HEK293 (cell line): ENCODE results near the gene GTPBP3.

Experiments
- CTCF ChIA-PET: fragments of 350-600 bp; formaldehyde crosslinking; extraction: SDS; loops from one replicate; lab custom pipeline; 2021; ENCODE audit warnings: antibody characterized with exemption; lab: Yijun Ruan, JAX
- POLR2A ChIA-PET: fragments of 300-600 bp; formaldehyde crosslinking; extraction: SDS; loops from one replicate; lab custom pipeline; 2020; ENCODE audit warnings: antibody characterized with exemption, inconsistent platforms; lab: Yijun Ruan, JAX
- H3K27ac ChIP-seq: fragments of 200-500 bp; sonication (Bioruptor generic); 2 replicates; pipeline ENCODE4 v1.5.1; 2014; ENCODE audit warnings: low read depth, low read length, control low read depth, inconsistent platforms; ENCODE audit errors: extremely low read depth
- H3K36me3 ChIP-seq, 2 experiments: fragments of 200-500 bp in 1 of 2; sonication (Bioruptor generic) in 1 of 2; 1 replicate in 1 of 2; 2 replicates in 1 of 2; pipeline ENCODE4 v1.5.1; 2014 to 2017; ENCODE audit warnings: inconsistent platforms in 2 of 2, low read length in 2 of 2; ENCODE audit not compliant: control insufficient read depth in 2 of 2, insufficient read depth in 1 of 2
- H3K4me1 ChIP-seq: fragments of 200-500 bp; sonication (Bioruptor generic); 2 replicates; pipeline ENCODE4 v1.5.1; 2014; ENCODE audit warnings: mild to moderate bottlenecking, low read length, inconsistent platforms; ENCODE audit not compliant: control insufficient read depth, insufficient read depth
- H3K4me3 ChIP-seq: 2 replicates; pipeline ENCODE4 v1.5.1; 2011; ENCODE audit warnings: low read depth, mild to moderate bottlenecking, control low read depth, low read length, moderate library complexity
- H3K9me3 ChIP-seq: fragments of 200-500 bp; sonication (Bioruptor generic); 2 replicates; pipeline ENCODE4 v1.5.1; 2014; ENCODE audit warnings: low read depth, low read length, inconsistent platforms; ENCODE audit not compliant: control insufficient read depth, insufficient read depth
- BCL11B ChIP-seq: fragments of 450-650 bp; formaldehyde crosslinking; IDR thresholded peaks from 2 replicates; pipeline ENCODE4 v1.5.1; 2016; ENCODE audit warnings: low read depth, missing biosample characterization, missing genetic modification characterization
- KLF10 ChIP-seq: fragments of 450-650 bp; IDR thresholded peaks from 2 replicates; pipeline ENCODE4 v1.5.1; 2018; ENCODE audit warnings: missing biosample characterization, mild to moderate bottlenecking, missing genetic modification characterization
- PRDM4 ChIP-seq: fragments of 450-650 bp; formaldehyde crosslinking; IDR thresholded peaks from 2 replicates; pipeline ENCODE4 v1.5.1; 2017; ENCODE audit warnings: missing biosample characterization, missing genetic modification characterization
- PRDM6 ChIP-seq: fragments of 450-650 bp; formaldehyde crosslinking; IDR thresholded peaks from 2 replicates; pipeline ENCODE4 v1.5.1; 2017; ENCODE audit warnings: missing biosample characterization, missing genetic modification characterization
- SCRT1 ChIP-seq: fragments of 450-650 bp; formaldehyde crosslinking; IDR thresholded peaks from 2 replicates; pipeline ENCODE4 v1.5.1; 2016; ENCODE audit warnings: missing biosample characterization, missing genetic modification characterization, borderline replicate concordance
- SCRT2 ChIP-seq: fragments of 450-650 bp; formaldehyde crosslinking; IDR thresholded peaks from 2 replicates; pipeline ENCODE4 v1.5.1; 2016; ENCODE audit warnings: missing biosample characterization, missing genetic modification characterization
- TCF7L2 ChIP-seq: IDR thresholded peaks from 2 replicates; pipeline ENCODE4 v1.6.1; 2011; ENCODE audit warnings: low read depth, mild to moderate bottlenecking, inconsistent platforms, low read length, moderate library complexity, borderline replicate concordance
- WT1 ChIP-seq: fragments of 450-650 bp; formaldehyde crosslinking; IDR thresholded peaks from 2 replicates; pipeline ENCODE4 v1.5.1; 2016; ENCODE audit warnings: missing biosample characterization, missing genetic modification characterization
- ZBTB6 ChIP-seq: fragments of 450-650 bp; formaldehyde crosslinking; IDR thresholded peaks from 2 replicates; pipeline ENCODE4 v1.5.1; 2017; ENCODE audit warnings: missing biosample characterization, missing genetic modification characterization
- ZFP3 ChIP-seq: fragments of 450-650 bp; formaldehyde crosslinking; IDR thresholded peaks from 2 replicates; pipeline ENCODE4 v1.5.1; 2016; ENCODE audit warnings: low read depth, missing biosample characterization, missing genetic modification characterization
- ZNF114 ChIP-seq: fragments of 450-650 bp; formaldehyde crosslinking; IDR thresholded peaks from 2 replicates; pipeline ENCODE4 v1.5.0; 2017; ENCODE audit warnings: missing biosample characterization, missing genetic modification characterization
- ZNF121 ChIP-seq: fragments of 450-650 bp; formaldehyde crosslinking; IDR thresholded peaks from 2 replicates; pipeline ENCODE4 v1.5.1; 2016; ENCODE audit warnings: missing biosample characterization, missing genetic modification characterization
- ZNF133 ChIP-seq: fragments of 450-650 bp; formaldehyde crosslinking; IDR thresholded peaks from 2 replicates; pipeline ENCODE4 v1.5.1; 2016; ENCODE audit warnings: missing biosample characterization, missing genetic modification characterization
- ZNF16 ChIP-seq: fragments of 450-650 bp; formaldehyde crosslinking; IDR thresholded peaks from 2 replicates; pipeline ENCODE4 v1.5.1; 2016; ENCODE audit warnings: low read depth, missing biosample characterization, missing genetic modification characterization
- ZNF214 ChIP-seq: fragments of 450-650 bp; formaldehyde crosslinking; IDR thresholded peaks from 2 replicates; pipeline ENCODE4 v1.5.1; 2017; ENCODE audit warnings: missing biosample characterization, mild to moderate bottlenecking, missing genetic modification characterization, borderline replicate concordance
- ZNF391 ChIP-seq: fragments of 450-650 bp; formaldehyde crosslinking; IDR thresholded peaks from 2 replicates; pipeline ENCODE4 v1.5.1; 2016; ENCODE audit warnings: low read depth, missing biosample characterization, missing genetic modification characterization, borderline replicate concordance
- ZNF514 ChIP-seq: fragments of 450-650 bp; formaldehyde crosslinking; IDR thresholded peaks from 2 replicates; pipeline ENCODE4 v1.5.1; 2016; ENCODE audit warnings: missing biosample characterization, missing genetic modification characterization
- ZNF518A ChIP-seq: fragments of 450-650 bp; formaldehyde crosslinking; conservative IDR thresholded peaks from 2 replicates; pipeline ENCODE4 v1.5.1; 2016; ENCODE audit warnings: low read depth, missing biosample characterization, missing genetic modification characterization
- ZNF555 ChIP-seq: fragments of 450-650 bp; formaldehyde crosslinking; conservative IDR thresholded peaks from 2 replicates; pipeline ENCODE4 v1.5.1; 2017; ENCODE audit warnings: missing biosample characterization, mild to moderate bottlenecking, missing genetic modification characterization, inconsistent platforms
- ZNF701 ChIP-seq: fragments of 450-650 bp; formaldehyde crosslinking; IDR thresholded peaks from 2 replicates; pipeline ENCODE4 v1.5.1; 2016; ENCODE audit warnings: missing biosample characterization, missing genetic modification characterization
- ZNF704 ChIP-seq: fragments of 450-650 bp; formaldehyde crosslinking; IDR thresholded peaks from 2 replicates; pipeline ENCODE4 v1.5.1; 2016; ENCODE audit warnings: missing biosample characterization, missing genetic modification characterization
- ZNF777 ChIP-seq: fragments of 450-650 bp; formaldehyde crosslinking; IDR thresholded peaks from 2 replicates; pipeline ENCODE4 v1.5.1; 2017; ENCODE audit warnings: missing biosample characterization, missing genetic modification characterization, borderline replicate concordance

The GTPBP3 gene

GRCh38 chr19:17304386-17305215, 32.8 kb upstream of the GTPBP3 start:
- POLR2A ChIA-PET: interaction anchor here (0.5 to 2.8 kb wide), 19 partner anchors 8 to 1013 kb away, joined by 3 to 28 read pairs (median 4); partner anchors contain the start of genes BABAM1, NR2F6 and USE1
- Histone ChIP-seq H3K9me3 (no peaks in the 10 kb centered on the region), H3K27ac (no peak overlapping the region), H3K36me3 (peaks cover 0 to 18% of the 10 kb centered on the region in 2 experiments; a peak in 1 of 3 replicates), H3K4me3 (no peak overlapping the region), H3K4me1 (peaks cover 3% of the 10 kb centered on the region)
- CTCF ChIA-PET: interaction anchor here (0.5 to 1.7 kb wide), 17 partner anchors 8 to 969 kb away, joined by 3 to 9 read pairs (median 4); partner anchors contain the start of genes ANO8 and IQCN
- no peak for TF ChIP-seq ZNF514 (tag by site-specific recombination)
- no peak for TF ChIP-seq ZBTB6 (tag by site-specific recombination)
- TF ChIP-seq ZNF701 (tag by site-specific recombination): no peak
- TF ChIP-seq ZNF704 (tag by site-specific recombination): no peak
- no peak for TF ChIP-seq ZFP3 (tag by site-specific recombination)
- no peak for TF ChIP-seq ZNF391 (tag by site-specific recombination)
- TF ChIP-seq TCF7L2: no peak
- no peak for TF ChIP-seq ZNF133 (tag by site-specific recombination)
- no peak for TF ChIP-seq ZNF214 (tag by site-specific recombination)
- peak; percentile 68 for TF ChIP-seq SCRT2 (tag by site-specific recombination)
- TF ChIP-seq ZNF777: no peak
- peak; percentile 90 for TF ChIP-seq ZNF16
- TF ChIP-seq ZNF114: no peak
- TF ChIP-seq ZNF555: no peak
- TF ChIP-seq WT1 (tag by site-specific recombination): 0 out of 2 replicates have a peak, but pooled peaks have one; percentile 6
- TF ChIP-seq BCL11B (tag by site-specific recombination): no peak
- no peak for TF ChIP-seq PRDM4
- 0 out of 2 replicates have a peak, but pooled peaks have one; percentile 19 for TF ChIP-seq SCRT1
- TF ChIP-seq PRDM6 (tag by site-specific recombination): no peak
- peak; percentile 85 for TF ChIP-seq ZNF121 (tag by site-specific recombination)
- TF ChIP-seq ZNF518A: no peak
- no peak for TF ChIP-seq KLF10 (tag by site-specific recombination)
